Keratinocyte (primary cell): ENCODE measurements around the gene PCDH9. TPM values are rescaled to one million over a fixed set of nuclear protein-coding genes. Genes with fewer than 3 reads are reported as not detected.

Experiments used
- DNase-seq: peaks from one replicate; pipeline ENCODE4 v3.0.0-alpha.2; 2011; ENCODE audit warnings: low read depth, missing footprints, low spot score
- FAIRE-seq: peaks from 2 replicates; lab custom pipeline; 2011; peaks lifted over from hg19 to GRCh38; lab: Jason Lieb, UNC
- H2AFZ ChIP-seq: 2 replicates; pipeline ENCODE4 v1.6.0; 2012; ENCODE audit warnings: low read length, control low read depth, inconsistent platforms; ENCODE audit not compliant: control insufficient read depth
- H3K27ac ChIP-seq: 2 replicates; pipeline ENCODE4 v1.5.1; 2011; ENCODE audit warnings: low read length; ENCODE audit not compliant: control insufficient read depth, insufficient read depth
- H3K27me3 ChIP-seq: 3 replicates; pipeline ENCODE4 v1.6.0; 2011; ENCODE audit warnings: low read length; ENCODE audit not compliant: control insufficient read depth, insufficient read depth; ENCODE audit errors: extremely low read depth
- H3K36me3 ChIP-seq, 2 experiments: 2 replicates in 1 of 2; 3 replicates in 1 of 2; pipeline ENCODE4 v1.5.1; 2011; ENCODE audit warnings: low read length in 2 of 2, mild to moderate bottlenecking in 1 of 2; ENCODE audit not compliant: control insufficient read depth in 2 of 2, insufficient read depth in 2 of 2; ENCODE audit errors: extremely low read depth in 1 of 2
- H3K4me1 ChIP-seq: 3 replicates; pipeline ENCODE4 v1.5.1; 2011; ENCODE audit warnings: low read length; ENCODE audit not compliant: control insufficient read depth, insufficient read depth; ENCODE audit errors: extremely low read depth
- H3K4me2 ChIP-seq: 3 replicates; pipeline ENCODE4 v1.6.0; 2011; ENCODE audit warnings: low read depth, low read length; ENCODE audit not compliant: control insufficient read depth, insufficient read depth; ENCODE audit errors: extremely low read depth
- H3K4me3 ChIP-seq, 3 experiments: fragments of 200-600 bp in 1 of 3; sonication (generic) in 1 of 3; 2 replicates in 2 of 3; 3 replicates in 1 of 3; pipeline ENCODE4 v1.5.1; 2011 to 2016; ENCODE audit warnings: low read length in 3 of 3, mild to moderate bottlenecking in 3 of 3, control low read depth in 2 of 3, inconsistent platforms in 1 of 3, low read depth in 1 of 3, mixed read lengths in 1 of 3, mixed run types in 1 of 3, moderate library complexity in 1 of 3; ENCODE audit not compliant: control insufficient read depth in 2 of 3, insufficient read depth in 2 of 3; ENCODE audit errors: extremely low read depth in 1 of 3
- H3K79me2 ChIP-seq: 2 replicates; pipeline ENCODE4 v1.6.0; 2012; ENCODE audit warnings: low read length; ENCODE audit not compliant: control insufficient read depth, insufficient read depth
- H3K9ac ChIP-seq: 3 replicates; pipeline ENCODE4 v1.6.0; 2011; ENCODE audit warnings: low read length; ENCODE audit not compliant: control insufficient read depth, insufficient read depth; ENCODE audit errors: extremely low read depth
- H3K9me1 ChIP-seq: 3 replicates; pipeline ENCODE4 v1.6.0; 2011; ENCODE audit warnings: low read length; ENCODE audit not compliant: control insufficient read depth, insufficient read depth; ENCODE audit errors: extremely low read depth
- H3K9me3 ChIP-seq: 2 replicates; pipeline ENCODE4 v1.5.1; 2012; ENCODE audit warnings: low read depth, low read length; ENCODE audit not compliant: control insufficient read depth
- H4K20me1 ChIP-seq: 3 replicates; pipeline ENCODE4 v1.6.0; 2011; ENCODE audit warnings: low read length; ENCODE audit not compliant: control insufficient read depth, insufficient read depth; ENCODE audit errors: extremely low read depth
- CTCF ChIP-seq, 3 experiments: IDR thresholded peaks in 1 of 3; conservative IDR thresholded peaks in 1 of 3; optimal IDR thresholded peaks in 1 of 3; 2 replicates in 2 of 3; 3 replicates in 1 of 3; pipeline versions ENCODE3 to v1.5.1; 2011; ENCODE audit warnings: low read length in 3 of 3, mild to moderate bottlenecking in 3 of 3, moderate library complexity in 2 of 3, control low read depth in 1 of 3, inconsistent platforms in 1 of 3; ENCODE audit not compliant: insufficient read depth in 2 of 3; ENCODE audit errors: extremely low read depth in 1 of 3
- EZH2 ChIP-seq: IDR thresholded peaks from one replicate; pipeline ENCODE4 v1.6.1; 2012; ENCODE audit warnings: inconsistent platforms, mild to moderate bottlenecking, low read length, moderate library complexity
- dilution Hi-C: fragments of 300-500 bp; cut with MboI; formaldehyde crosslinking; loops from one replicate; pipeline ENCODE4 v1.7.0; 2020; ENCODE audit warnings: low sequenced_read_pairs; ENCODE audit not compliant: extremely low pct_ligation_motif_present
- polyA plus RNA-seq, 5 experiments: library from polyadenylated mRNA; depleted of rRNA in 3 of 5; stranded (reverse) in 3 of 5; stranded (forward) in 1 of 5; unstranded in 1 of 5; fragments of >200 nt; gene quantifications; 1 replicate in 1 of 5; 2 replicates in 3 of 5; 3 replicates in 1 of 5; pipeline versions ENCODE4 v1.2.1 to v1.2.3, GENCODE V29; 2011 to 2012; ENCODE audit warnings: missing spikeins in 2 of 5, low read depth in 1 of 5, low replicate concordance in 1 of 5

The PCDH9 gene
- polyA plus RNA-seq, 1 donor (not counting 4 experiments of a cell fraction or from before 2014, with no cell fraction given): 0.21 TPM

DNA sequence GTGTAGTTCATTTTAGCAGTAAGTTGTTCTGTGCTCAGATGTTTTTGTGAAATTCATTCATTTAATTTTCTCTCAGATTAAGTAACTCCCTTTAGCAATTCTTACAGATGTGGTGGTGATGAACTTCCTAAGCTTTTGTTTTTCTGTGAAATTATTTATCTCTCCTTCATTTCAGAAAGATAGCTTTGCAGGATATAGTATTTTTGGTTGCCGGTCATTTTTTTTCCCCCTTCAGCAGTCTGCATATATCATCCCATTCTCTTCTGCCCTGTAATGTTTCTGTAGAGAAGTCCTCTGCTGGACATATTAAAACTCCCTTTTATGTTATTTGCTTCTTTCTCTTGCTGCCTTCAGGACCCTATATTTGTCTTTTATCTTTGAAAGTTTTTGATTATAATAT is 470.2 kb downstream of the PCDH9 start:
- H2AFZ ChIP-seq: no peak overlapping the region
- no peaks in the 10 kb centered on the region for H3K36me3 ChIP-seq
- H3K4me3 ChIP-seq: no peak overlapping the region
- H3K9me3 ChIP-seq: no peaks in the 10 kb centered on the region
- no peaks in the 10 kb centered on the region for H4K20me1 ChIP-seq
- H3K27me3 ChIP-seq: no peaks in the 10 kb centered on the region
- H3K9ac ChIP-seq: no peak overlapping the region
- no peaks in the 10 kb centered on the region for H3K9me1 ChIP-seq
- DNase-seq (no peak), FAIRE-seq (no peak)
- H3K79me2 ChIP-seq: no peaks in the 10 kb centered on the region
- no peak overlapping the region for H3K4me2 ChIP-seq
- TF ChIP-seq CTCF (optimal IDR thresholded peaks at IDR 0.05 in 1 of 3, IDR thresholded peaks at IDR 0.05 in 1 of 3, conservative IDR thresholded peaks at IDR 0.05 in 1 of 3; ENCODE audit: extremely low read depth in 1 of 3, insufficient read depth in 2 of 3, low read length in 3 of 3) (no peak), EZH2 (no peak)
- no peaks in the 10 kb centered on the region for H3K4me1 ChIP-seq
- dilution Hi-C loops: no loop called here
- no peak overlapping the region for H3K27ac ChIP-seq

- H3K36me3 ChIP-seq: no peaks in the 10 kb centered on the region
- no peaks in the 10 kb centered on the region for H3K79me2 ChIP-seq
- H3K4me1 ChIP-seq: no peaks in the 10 kb centered on the region
- H3K4me3 ChIP-seq: no peak overlapping the region
- FAIRE-seq: no peak
- dilution Hi-C loops: no loop called here
- H3K27me3 ChIP-seq: no peaks in the 10 kb centered on the region
- no peaks in the 10 kb centered on the region for H3K9me3 ChIP-seq
- no peak overlapping the region for H3K27ac ChIP-seq
- H4K20me1 ChIP-seq: no peaks in the 10 kb centered on the region
- DNase-seq: no peak
- no peak overlapping the region for H2AFZ ChIP-seq
- no peaks in the 10 kb centered on the region for H3K9me1 ChIP-seq
- H3K4me2 ChIP-seq: no peak overlapping the region
- no peak for TF ChIP-seq CTCF (optimal IDR thresholded peaks at IDR 0.05 in 1 of 3, IDR thresholded peaks at IDR 0.05 in 1 of 3, conservative IDR thresholded peaks at IDR 0.05 in 1 of 3; ENCODE audit: extremely low read depth in 1 of 3, insufficient read depth in 2 of 3, low read length in 3 of 3)
- TF ChIP-seq EZH2: no peak
- H3K9ac ChIP-seq: no peak overlapping the region
Observed at GRCh38 chr13:66751691-66752090, 478.4 kb downstream of the PCDH9 start.
